Loucy (cell line): ENCODE data around the gene SLC9A9.

Source experiments
- H2AFZ ChIP-seq: fragments of 200-600 bp; sonication (generic); 2 replicates; pipeline ENCODE4 v1.6.0; 2016; ENCODE audit warnings: antibody characterized with exemption, mild to moderate bottlenecking, low read length, moderate library complexity
- H3F3A ChIP-seq: fragments of 200-600 bp; 2 replicates; pipeline ENCODE4 v1.6.0; 2016; ENCODE audit warnings: antibody characterized with exemption, low read depth, mild to moderate bottlenecking
- H3K27me3 ChIP-seq: fragments of 200-600 bp; sonication (generic); 2 replicates; pipeline ENCODE4 v1.6.1; 2014; ENCODE audit warnings: low read length, mild to moderate bottlenecking; ENCODE audit not compliant: insufficient read depth, poor library complexity, severe bottlenecking
- H3K36me3 ChIP-seq: fragments of 200-600 bp; sonication (generic); 2 replicates; pipeline ENCODE4 v1.6.1; 2016; ENCODE audit warnings: low read length; ENCODE audit not compliant: insufficient read depth
- H3K4me1 ChIP-seq: fragments of 200-600 bp; sonication (generic); 2 replicates; pipeline ENCODE4 v1.5.1; 2014; ENCODE audit warnings: low read length, mild to moderate bottlenecking; ENCODE audit not compliant: insufficient read depth, poor library complexity, severe bottlenecking
- H3K4me2 ChIP-seq: fragments of 200-600 bp; sonication (generic); 2 replicates; pipeline ENCODE4 v1.6.0; 2014; ENCODE audit warnings: antibody characterized with exemption, low read length, low read depth, mild to moderate bottlenecking; ENCODE audit not compliant: poor library complexity, severe bottlenecking
- H3K4me3 ChIP-seq: fragments of 200-600 bp; sonication (generic); 2 replicates; pipeline ENCODE4 v1.5.1; 2014; ENCODE audit warnings: low read length, mild to moderate bottlenecking, mixed read lengths; ENCODE audit not compliant: poor library complexity, severe bottlenecking
- H3K79me2 ChIP-seq: fragments of 200-600 bp; sonication (generic); 2 replicates; pipeline ENCODE4 v1.6.1; 2014; ENCODE audit warnings: low read length; ENCODE audit not compliant: insufficient read depth
- H3K9ac ChIP-seq: fragments of 200-600 bp; sonication (generic); 2 replicates; pipeline ENCODE4 v1.6.0; 2014; ENCODE audit warnings: mild to moderate bottlenecking, low read depth, low read length, moderate library complexity; ENCODE audit not compliant: poor library complexity, severe bottlenecking
- H3K9me2 ChIP-seq: fragments of 200-600 bp; sonication (generic); replicated peaks from 2 replicates; pipeline ENCODE4 v1.6.1; 2016; ENCODE audit warnings: low read depth, low read length, mixed read lengths
- H3K9me3 ChIP-seq: fragments of 200-600 bp; sonication (generic); 2 replicates; pipeline ENCODE4 v1.6.1; 2014; ENCODE audit warnings: mild to moderate bottlenecking, antibody characterized with exemption, low read length, low read depth; ENCODE audit not compliant: insufficient read depth
- H4K20me1 ChIP-seq: fragments of 200-600 bp; sonication (generic); 2 replicates; pipeline ENCODE4 v1.6.0; 2014; ENCODE audit warnings: antibody characterized with exemption, low read length, mild to moderate bottlenecking; ENCODE audit not compliant: insufficient read depth, poor library complexity, severe bottlenecking
- CTCF ChIP-seq: fragments of 200-600 bp; sonication (generic); conservative IDR thresholded peaks from 2 replicates; pipeline ENCODE4 v1.5.1; 2014; ENCODE audit warnings: mild to moderate bottlenecking, antibody characterized with exemption, low read length
- EZH2phosphoT487 ChIP-seq: fragments of 200-600 bp; IDR thresholded peaks from 2 replicates; pipeline ENCODE4 v1.6.1; 2018; ENCODE audit warnings: antibody characterized with exemption, mild to moderate bottlenecking, moderate library complexity, borderline replicate concordance

SLC9A9 gene

DNA sequence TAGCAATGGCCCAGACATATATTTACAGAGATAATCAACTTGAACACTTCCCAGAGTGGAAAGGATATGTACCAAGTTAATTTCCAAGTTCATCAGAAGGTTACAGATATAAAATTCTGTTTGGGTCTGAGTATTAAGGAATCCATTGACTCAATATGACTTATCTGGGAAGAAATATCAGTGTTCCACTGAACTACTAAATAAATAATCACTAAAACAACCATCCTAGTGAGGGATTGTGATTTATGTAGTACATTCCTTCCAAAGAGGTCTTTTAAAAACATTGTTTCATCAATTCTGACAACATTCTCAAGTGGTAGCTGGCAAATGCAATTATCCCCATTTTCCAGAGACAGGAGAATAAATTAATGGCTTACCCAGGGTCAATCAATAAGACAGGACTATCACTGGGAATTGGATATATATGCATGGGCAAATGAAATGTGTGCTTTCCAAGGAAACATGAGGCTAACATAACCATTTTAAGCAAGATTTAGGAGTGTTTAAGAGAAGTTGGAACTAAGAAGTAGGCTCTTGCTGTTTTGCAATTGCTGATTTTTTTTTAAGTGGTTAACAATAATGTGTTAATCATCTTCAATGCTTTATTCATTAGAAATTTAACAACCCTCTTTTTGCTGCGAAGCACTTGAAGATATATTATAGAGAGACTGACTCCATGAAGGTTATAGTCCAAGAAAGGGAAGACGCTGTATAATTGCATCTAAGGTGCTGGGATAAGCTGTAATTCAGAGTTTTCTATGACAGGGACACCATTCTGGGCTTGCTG lies 37.9 kb downstream of the SLC9A9 start:
- Histone ChIP-seq H3K9me2 (no peaks in the 10 kb centered on the region), H2AFZ (0 out of 2 replicates have a peak overlapping the region, but pooled peaks have one; percentile 11), H3K4me3 (no peak overlapping the region), H3K4me2 (peak overlapping the region; percentile 51), H3K79me2 (no peaks in the 10 kb centered on the region), H3K27me3 (no peaks in the 10 kb centered on the region), H3K36me3 (no peaks in the 10 kb centered on the region), H4K20me1 (no peaks in the 10 kb centered on the region), H3K4me1 (peaks cover 26% of the 10 kb centered on the region), H3F3A (no peaks in the 10 kb centered on the region), H3K9me3 (no peaks in the 10 kb centered on the region), H3K9ac (no peak overlapping the region)
- TF ChIP-seq CTCF (no peak), EZH2phosphoT487 (no peak)

GRCh38 chr3:143809121-143809621 lies 39.1 kb downstream of the SLC9A9 start:
- peaks cover 18% of the 10 kb centered on the region for H3K4me1 ChIP-seq
- H3K9ac ChIP-seq = no peak overlapping the region
- no peaks in the 10 kb centered on the region for H3F3A ChIP-seq
- H3K4me2 ChIP-seq = no peak overlapping the region
- no peaks in the 10 kb centered on the region for H3K9me2 ChIP-seq
- H3K36me3 ChIP-seq = no peaks in the 10 kb centered on the region
- no peak for TF ChIP-seq EZH2phosphoT487
- no peak for TF ChIP-seq CTCF
- no peak overlapping the region for H2AFZ ChIP-seq
- no peaks in the 10 kb centered on the region for H4K20me1 ChIP-seq
- H3K79me2 ChIP-seq = no peaks in the 10 kb centered on the region
- no peaks in the 10 kb centered on the region for H3K27me3 ChIP-seq
- no peak overlapping the region for H3K4me3 ChIP-seq
- no peaks in the 10 kb centered on the region for H3K9me3 ChIP-seq

DNA sequence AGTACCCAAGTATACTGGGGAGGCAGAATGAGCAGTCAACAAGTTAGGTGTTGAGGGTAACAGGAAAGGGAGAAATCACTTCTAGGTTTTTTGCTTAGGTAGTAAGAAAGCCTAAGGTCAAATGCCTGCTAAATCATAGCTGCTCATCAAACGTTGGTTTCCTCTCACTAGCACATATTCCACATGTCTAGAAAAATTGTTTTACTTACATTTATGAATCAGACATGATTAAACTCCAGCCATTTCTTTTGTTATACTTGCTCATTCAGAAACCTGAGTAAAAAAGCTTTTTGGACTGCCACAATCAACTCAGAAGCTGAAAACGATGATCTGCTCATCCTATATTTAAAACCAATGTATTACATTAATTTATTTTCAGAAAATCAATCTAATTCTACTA lies 40.2 kb downstream of the SLC9A9 start:
- no peak overlapping the region for H3K9ac ChIP-seq
- TF ChIP-seq CTCF (no peak), EZH2phosphoT487 (no peak)

More for the DNA sequence above, 40.2 kb downstream of the SLC9A9 start:
- Histone ChIP-seq H3K4me2 (no peak overlapping the region), H3K9me3 (no peaks in the 10 kb centered on the region), H3F3A (no peaks in the 10 kb centered on the region), H2AFZ (no peak overlapping the region), H3K79me2 (no peaks in the 10 kb centered on the region), H3K4me1 (peaks cover 16% of the 10 kb centered on the region), H3K4me3 (no peak overlapping the region), H4K20me1 (no peaks in the 10 kb centered on the region), H3K27me3 (no peaks in the 10 kb centered on the region), H3K36me3 (no peaks in the 10 kb centered on the region), H3K9me2 (no peaks in the 10 kb centered on the region)
